NCI-H1105 (cell line): ENCODE measurements around the gene SAP130.

Experiments used
- DNase-seq: peaks from one replicate; lab custom pipeline; 2025; lab: John Stamatoyannopoulos, UW

Gene SAP130

GRCh38 chr2:128026448-128027277, 1.2 kb downstream of the SAP130 start:
- no peak for DNase-seq

DNA sequence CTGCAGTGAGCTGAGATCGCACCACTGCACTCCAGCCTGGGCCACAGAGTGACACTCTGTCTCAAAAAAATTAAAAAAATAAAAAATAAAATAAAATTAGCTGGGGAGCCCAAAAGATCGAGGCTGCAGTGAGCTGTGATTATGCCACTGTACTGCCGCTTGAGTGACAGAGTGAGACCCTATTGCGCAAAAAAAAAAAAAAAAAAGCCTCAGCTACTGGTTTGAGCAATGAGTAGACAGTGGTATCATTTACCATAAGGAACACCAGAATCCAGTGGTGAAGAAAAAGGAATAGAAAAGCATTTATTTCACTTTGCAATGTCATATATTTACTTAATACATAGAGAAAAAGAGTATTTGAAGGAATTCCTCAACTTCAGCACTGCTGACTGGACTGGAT, 3.0 kb downstream of the SAP130 start:
- no peak for DNase-seq

DNA sequence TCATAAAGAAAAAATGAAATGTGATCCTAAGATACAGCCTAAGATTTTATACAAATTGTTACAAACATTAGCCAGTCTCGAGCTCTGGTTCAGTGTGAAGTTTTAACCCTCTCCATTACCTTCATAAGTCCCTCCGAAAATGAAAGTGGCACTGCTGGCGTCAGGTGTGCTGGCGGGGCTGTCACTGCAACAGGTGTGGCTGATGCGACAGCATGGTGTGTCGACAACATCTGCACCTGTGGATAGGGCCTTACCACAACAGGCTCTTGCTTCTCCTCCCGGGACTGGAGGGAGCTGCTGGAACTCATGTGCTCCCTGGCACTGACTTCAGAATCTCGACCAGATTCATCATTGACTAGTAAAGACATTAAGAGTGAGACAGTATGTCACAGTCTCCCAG, 10.3 kb downstream of the SAP130 start:
- DNase-seq = no peak

DNA sequence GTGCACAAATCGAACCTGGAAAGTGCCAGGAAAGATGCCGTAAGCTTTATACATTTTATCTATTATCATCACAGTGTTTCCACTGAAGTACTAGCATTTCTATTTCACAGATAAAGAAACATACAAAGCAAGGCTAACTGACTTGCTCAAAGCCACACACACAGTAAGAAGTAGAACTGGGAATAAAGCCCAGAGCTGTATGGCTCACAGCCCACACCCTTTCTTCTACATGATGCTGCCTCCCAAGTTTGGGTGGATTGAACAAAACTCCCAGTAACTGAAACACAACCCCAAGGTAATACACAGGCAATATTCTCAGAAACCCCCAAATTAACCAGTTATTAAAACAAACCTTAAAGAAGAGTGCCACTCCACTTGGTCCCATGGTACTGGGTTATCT, 11.2 kb downstream of the SAP130 start:
- DNase-seq = no peak

DNA sequence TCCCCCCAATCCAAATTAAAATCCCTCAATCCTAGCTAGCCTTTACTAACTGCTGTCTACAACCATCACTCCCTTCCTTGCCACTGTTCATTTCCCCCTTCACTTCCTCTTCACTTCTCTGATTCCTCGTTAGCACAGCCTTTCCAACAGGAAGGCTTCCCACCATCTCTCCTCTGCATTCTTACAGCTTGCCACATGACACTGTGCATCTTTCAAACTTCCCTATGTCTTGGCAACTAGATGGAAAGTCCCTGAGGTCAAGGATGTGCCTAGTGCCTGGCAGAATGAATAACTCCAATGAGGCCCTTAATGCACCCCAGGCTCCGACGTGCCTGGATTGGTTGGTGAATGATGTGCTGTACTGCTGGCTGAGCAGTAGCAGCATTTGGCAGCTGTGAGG, 15.2 kb downstream of the SAP130 start:
- DNase-seq = no peak

GRCh38 chr2:128008074-128008672, 19.7 kb downstream of the SAP130 start:
- no peak for DNase-seq

- DNase-seq = no peak
Observed at GRCh38 chr2:128004509-128004908, 23.4 kb downstream of the SAP130 start.

GRCh38 chr2:128003463-128003862, 24.4 kb downstream of the SAP130 start:
- no peak for DNase-seq

DNA sequence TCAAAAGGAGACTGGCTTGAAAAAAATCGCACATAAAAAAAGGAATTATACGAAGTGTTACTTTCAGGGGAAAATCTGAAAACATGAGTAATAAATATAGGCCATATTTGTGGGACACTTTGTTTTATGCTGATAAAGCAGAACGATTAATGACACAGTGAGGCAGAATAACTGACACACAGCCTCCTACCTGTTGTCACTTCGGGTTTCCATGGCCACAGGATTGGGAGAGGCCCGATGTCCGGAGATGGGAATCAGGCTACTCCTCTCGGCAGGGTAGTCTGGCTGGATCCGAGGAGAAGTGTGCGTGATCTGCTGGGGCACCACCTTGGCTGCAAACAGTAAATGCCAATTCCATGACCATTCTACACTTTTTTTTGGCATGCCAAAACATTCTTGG, 31.7 kb downstream of the SAP130 start:
- no peak for DNase-seq

- DNase-seq = no peak
Observed at GRCh38 chr2:127995725-127996124, 32.1 kb downstream of the SAP130 start.

DNA sequence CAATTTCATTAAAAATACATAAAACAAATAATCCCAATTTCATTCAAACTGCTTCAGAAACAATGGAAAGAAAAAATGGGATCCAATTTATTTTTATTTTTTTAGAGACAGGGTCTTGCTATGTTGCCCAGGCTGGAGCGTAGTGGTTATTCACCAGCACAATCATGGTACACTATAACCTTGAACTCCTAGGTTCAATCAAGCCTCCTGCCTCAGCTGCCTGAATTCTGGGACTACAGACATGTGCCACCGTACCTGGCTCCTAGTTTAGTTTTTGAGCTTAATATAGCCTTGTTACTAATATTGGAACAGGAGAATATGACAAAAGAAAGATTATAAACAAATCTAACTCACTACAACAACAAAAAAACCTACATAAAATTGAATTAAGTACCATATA, 34.2 kb downstream of the SAP130 start:
- no peak for DNase-seq

DNA sequence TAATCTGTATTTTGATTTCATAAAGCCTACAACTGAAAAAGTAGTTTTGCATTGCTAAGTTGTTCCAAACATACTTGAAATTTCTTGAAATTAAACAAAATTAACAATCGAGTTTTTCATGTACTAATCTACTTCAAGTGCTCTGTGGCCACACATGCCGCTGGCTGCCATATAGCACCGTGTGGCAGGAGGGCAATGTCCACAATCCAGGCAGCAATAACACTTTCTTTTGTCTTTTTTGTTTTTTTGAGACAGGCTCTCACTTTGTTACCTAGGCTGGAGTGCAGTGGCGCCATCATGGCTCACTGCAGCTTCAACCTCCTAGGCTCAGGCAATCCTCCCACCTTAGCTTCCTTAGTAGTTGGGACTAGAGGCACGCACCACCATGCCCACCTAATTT, 36.1 kb downstream of the SAP130 start:
- no peak for DNase-seq

DNA sequence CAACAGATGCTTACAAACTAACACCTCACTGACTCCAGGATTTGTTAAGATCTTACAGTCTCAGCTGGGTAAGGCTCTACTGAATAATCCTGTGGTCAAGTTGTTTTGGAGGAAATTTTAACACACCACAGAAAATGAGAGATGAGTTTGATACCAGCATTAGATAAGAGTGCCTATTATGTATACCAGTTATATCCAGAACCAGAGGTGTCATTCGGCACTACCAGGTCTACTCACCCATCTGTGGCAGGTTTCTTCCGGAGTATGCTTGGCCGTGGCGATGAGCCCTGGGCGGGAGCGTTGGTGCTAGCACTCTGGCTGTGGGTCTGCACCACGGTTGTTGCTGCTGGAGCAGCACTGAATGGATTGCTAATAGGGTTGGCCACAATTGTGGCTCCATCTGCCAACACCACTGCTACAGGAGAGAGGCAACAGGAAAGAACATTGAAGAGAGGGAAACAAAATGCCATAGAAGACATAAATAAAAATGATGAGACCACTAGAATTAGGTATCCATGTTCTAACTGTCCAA, 41.2 kb downstream of the SAP130 start:
- no peak for DNase-seq

GRCh38 chr2:127985735-127986134, 42.1 kb downstream of the SAP130 start:
- DNase-seq = no peak

DNA sequence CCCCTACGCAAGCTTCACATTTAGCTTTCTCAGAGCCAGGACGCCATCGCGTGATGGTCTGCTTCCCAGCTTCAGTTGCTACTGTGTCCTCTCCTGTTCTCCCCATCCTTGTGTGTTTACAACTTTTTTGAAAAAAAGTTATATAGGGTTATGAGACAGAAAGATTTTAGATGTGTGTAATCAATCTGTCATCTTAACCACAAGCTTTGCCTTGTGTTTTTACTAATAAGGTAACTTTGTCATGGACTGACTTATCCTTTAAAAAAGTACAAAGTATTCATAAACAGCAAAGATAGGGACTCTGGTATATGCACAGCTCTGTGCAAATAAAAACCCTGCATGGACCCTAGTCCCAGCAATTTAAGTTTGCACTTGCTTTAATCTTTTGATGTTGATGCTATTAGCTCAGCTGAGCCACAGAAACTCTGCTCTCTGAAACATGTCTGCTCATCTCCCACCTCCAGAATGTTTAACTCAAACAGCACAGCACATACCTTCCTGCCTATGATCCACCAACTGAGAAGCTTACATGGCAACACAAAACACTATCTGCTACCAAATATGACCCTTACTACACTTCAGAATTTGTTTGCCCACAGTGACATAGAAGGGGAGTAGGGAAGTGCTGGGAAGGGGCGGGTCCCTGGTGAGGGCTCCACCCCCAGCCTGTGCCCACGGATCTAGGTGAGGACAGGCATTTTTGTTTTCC, 42.7 kb downstream of the SAP130 start:
- DNase-seq = no peak

DNA sequence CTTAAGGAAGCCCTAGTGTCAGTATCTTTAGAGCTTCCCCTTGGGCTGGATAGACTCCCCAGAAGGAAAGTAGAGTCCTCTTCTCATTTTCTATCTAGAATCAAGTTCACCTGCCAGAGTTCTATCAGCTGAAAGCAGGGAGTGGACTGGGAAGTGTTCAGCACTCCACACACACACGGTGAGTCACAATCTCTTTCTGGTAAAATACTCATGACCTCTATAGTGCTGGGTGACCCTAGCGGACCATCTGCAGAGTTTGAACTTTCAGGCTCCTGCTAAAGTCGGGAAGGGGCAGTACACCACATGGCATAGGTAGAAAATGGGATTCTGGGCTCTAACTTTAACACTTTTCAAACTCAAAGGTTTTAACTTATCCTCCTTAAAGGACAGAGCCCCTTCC, 43.3 kb downstream of the SAP130 start:
- DNase-seq = no peak

DNA sequence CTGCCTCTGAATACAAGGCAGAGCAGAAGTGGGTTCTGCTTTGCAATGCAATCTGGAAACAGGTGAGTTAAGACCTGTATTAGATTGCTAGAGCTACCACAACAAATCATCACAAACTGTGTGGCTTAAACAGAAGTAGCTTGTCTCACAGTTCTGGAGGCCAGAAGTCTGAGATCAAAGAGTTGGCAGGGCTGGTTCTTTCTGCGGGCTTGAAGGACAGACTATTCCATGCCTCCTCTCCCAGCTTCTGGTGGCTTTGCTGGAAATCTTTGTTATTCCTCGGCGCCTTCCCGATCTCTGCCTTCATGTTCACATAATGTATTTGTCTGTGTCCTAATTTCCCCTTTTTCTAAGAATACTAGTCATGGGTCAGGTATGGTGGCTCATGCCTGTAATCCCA, 58.4 kb downstream of the SAP130 start:
- no peak for DNase-seq

GRCh38 chr2:127968610-127969339, 59.1 kb downstream of the SAP130 start:
- DNase-seq = no peak

GRCh38 chr2:127961729-127962128, 66.1 kb downstream of the SAP130 start:
- DNase-seq = no peak

- DNase-seq = no peak
Observed at GRCh38 chr2:127957240-127957639, 70.6 kb downstream of the SAP130 start.

- no peak for DNase-seq
Observed at GRCh38 chr2:127954857-127955256, 73.0 kb downstream of the SAP130 start.

GRCh38 chr2:127953849-127954248, 74.0 kb downstream of the SAP130 start:
- DNase-seq = no peak
